K562 (cell line): ENCODE measurements around the gene SLC44A1. TPM values are rescaled to one million over a fixed set of nuclear protein-coding genes. Genes with fewer than 3 reads are reported as not detected.
A peak's percentile ranks its signal among the peaks of the same experiment; 100 is the strongest.

ENCODE experiments used
- ATAC-seq: fragments of 200-7000 bp; cut with Tn5 transposase; 3 replicates; pipeline ENCODE4 v1.9.1; 2020; ENCODE audit warnings: moderate library complexity
- BruUV-seq: library from RNA; stranded (reverse); fragments of 400-500 nt; replicated peaks from 2 replicates; lab custom pipeline; 2021; lab: Mats Ljungman, UMichigan
- CTCF ChIA-PET: fragments of 300-600 bp; formaldehyde crosslinking; extraction: SDS; loops from one replicate; lab custom pipeline; 2021; ENCODE audit warnings: low intra/inter-chr PET ratio; lab: Yijun Ruan, JAX
- POLR2A ChIA-PET: fragments of 300-600, 350-650 bp; sonication (Branson Sonifier 250); formaldehyde crosslinking; extraction: SDS; loops from one replicate; lab custom pipeline; 2021; ENCODE audit warnings: antibody characterized with exemption, inconsistent platforms; lab: Yijun Ruan, JAX
- DNase-seq, 4 experiments: peaks; one replicate each; pipeline versions ENCODE4 v3.0.0 to v3.0.0-alpha.2; 2011 to 2018; ENCODE audit warnings: low spot score in 3 of 4, mixed read lengths in 3 of 4; ENCODE audit errors: extremely low read depth in 1 of 4
- FAIRE-seq: peaks from 2 replicates; lab custom pipeline; 2011; peaks lifted over from hg19 to GRCh38; lab: Jason Lieb, UNC
- H2AFZ ChIP-seq: 2 replicates; pipeline ENCODE4 v1.6.0; 2011; ENCODE audit warnings: low read depth, low read length, control low read depth, inconsistent platforms
- H3K27ac ChIP-seq: fragments of 200-600 bp; 3 replicates; pipeline ENCODE4 v1.8.0; 2011; ENCODE audit warnings: low read depth, mild to moderate bottlenecking, control low read depth, inconsistent platforms, low read length, moderate library complexity, mixed read lengths; ENCODE audit errors: extremely low read depth
- H3K27me3 ChIP-seq, 2 experiments: fragments of 300-600 bp in 1 of 2; 2 replicates in 1 of 2; 3 replicates in 1 of 2; pipeline versions ENCODE4 v1.6.0 to v1.8.0; 2011; ENCODE audit warnings: inconsistent platforms in 2 of 2, low read length in 2 of 2, mild to moderate bottlenecking in 1 of 2, mixed read lengths in 1 of 2, moderate library complexity in 1 of 2; ENCODE audit not compliant: control insufficient read depth in 2 of 2, insufficient read depth in 2 of 2
- H3K36me3 ChIP-seq: fragments of 300-600 bp; 3 replicates; pipeline ENCODE4 v1.8.0; 2011; ENCODE audit warnings: mild to moderate bottlenecking, low read length, inconsistent platforms; ENCODE audit not compliant: control insufficient read depth, insufficient read depth
- H3K4me1 ChIP-seq, 2 experiments: fragments of 200-600 bp in 1 of 2; replicated peaks in 1 of 2; 2 replicates in 1 of 2; 3 replicates in 1 of 2; pipeline versions ENCODE4 v1.5.1 to v1.8.0; 2011; ENCODE audit warnings: inconsistent platforms in 2 of 2, low read length in 2 of 2, mild to moderate bottlenecking in 1 of 2, mixed read lengths in 1 of 2, moderate library complexity in 1 of 2; ENCODE audit not compliant: control insufficient read depth in 2 of 2, insufficient read depth in 2 of 2
- H3K4me2 ChIP-seq: 2 replicates; pipeline ENCODE4 v1.6.1; 2011; ENCODE audit warnings: low read length, control low read depth, inconsistent platforms, mixed read lengths; ENCODE audit not compliant: insufficient read depth
- H3K4me3 ChIP-seq: fragments of 200-600 bp; sonication (generic), shearing (Covaris generic); 2 replicates; pipeline ENCODE4 v1.5.1; 2016; ENCODE audit warnings: control low read depth, inconsistent platforms
- H3K79me2 ChIP-seq: fragments of 200-600 bp; 3 replicates; pipeline ENCODE4 v1.8.0; 2011; ENCODE audit warnings: low read length, inconsistent platforms; ENCODE audit not compliant: control insufficient read depth, insufficient read depth
- H3K9ac ChIP-seq, 2 experiments: 2 replicates each; pipeline versions ENCODE4 v1.6.0 to v1.6.1; 2011; ENCODE audit warnings: low read depth in 2 of 2, low read length in 2 of 2, control low read depth in 1 of 2, inconsistent platforms in 1 of 2, mild to moderate bottlenecking in 1 of 2, mixed read lengths in 1 of 2; ENCODE audit not compliant: insufficient read depth in 1 of 2
- H3K9me1 ChIP-seq: one replicate; pipeline ENCODE4 v1.6.0; 2011; ENCODE audit warnings: inconsistent platforms, mild to moderate bottlenecking, low read length, moderate library complexity; ENCODE audit not compliant: control insufficient read depth, insufficient read depth
- H3K9me3 ChIP-seq: replicated peaks from 2 replicates; pipeline ENCODE4 v1.5.1; 2011; ENCODE audit warnings: low read depth, low read length, inconsistent platforms; ENCODE audit not compliant: control insufficient read depth, insufficient read depth
- H4K20me1 ChIP-seq: replicated peaks from 2 replicates; pipeline ENCODE4 v1.6.1; 2011; ENCODE audit warnings: low read length, inconsistent platforms, mixed read lengths; ENCODE audit not compliant: control insufficient read depth, insufficient read depth
- CEBPG ChIP-seq, 3 experiments: fragments of 200-800 bp in 1 of 3; sonication (Bioruptor generic) in 1 of 3; sonication (generic) in 1 of 3; formaldehyde crosslinking in 1 of 3; IDR thresholded peaks in 2 of 3; conservative IDR thresholded peaks in 1 of 3; 2 replicates each; pipeline versions ENCODE4 v1.6.1 to v1.8.0; 2016 to 2022; ENCODE audit warnings: missing compliant biosample characterization in 2 of 3, missing genetic modification characterization in 2 of 3, mild to moderate bottlenecking in 1 of 3, missing genetic modification reagents in 1 of 3
- MEF2D ChIP-seq: conservative IDR thresholded peaks from 2 replicates; pipeline ENCODE4 v1.6.1; 2016; ENCODE audit warnings: low read depth, missing genetic modification characterization, missing compliant biosample characterization
- NBN ChIP-seq: fragments of 450-650 bp; IDR thresholded peaks from 2 replicates; pipeline ENCODE4 v1.6.1; 2016; ENCODE audit warnings: low read depth, mild to moderate bottlenecking
- NFATC3 ChIP-seq: fragments of 450-650 bp; IDR thresholded peaks from 2 replicates; pipeline ENCODE4 v1.6.1; 2017; ENCODE audit warnings: mild to moderate bottlenecking
- POLR3A ChIP-seq: IDR thresholded peaks from 2 replicates; pipeline ENCODE4 v1.6.1; 2011; ENCODE audit warnings: borderline replicate concordance, mild to moderate bottlenecking, moderate library complexity; ENCODE audit not compliant: insufficient read length, insufficient read depth; ENCODE audit errors: extremely low read depth
- RBM25 ChIP-seq: fragments of 200-400 bp; formaldehyde crosslinking; IDR thresholded peaks from 2 replicates; pipeline ENCODE4 v1.6.1; 2018; ENCODE audit warnings: low read length, low read depth, moderate library complexity; ENCODE audit not compliant: severe bottlenecking
- RFX5 ChIP-seq: IDR thresholded peaks from 2 replicates; pipeline ENCODE4 v1.6.1; 2011; ENCODE audit warnings: low read depth, mild to moderate bottlenecking, improper control_type of control experiment, low read length
- SIN3A ChIP-seq, 2 experiments: fragments of 150-350 bp in 1 of 2; IDR thresholded peaks; 2 replicates each; pipeline ENCODE4 v1.6.1; 2011 to 2016; ENCODE audit warnings: borderline replicate concordance in 2 of 2, low read depth in 2 of 2, low read length in 2 of 2, mild to moderate bottlenecking in 2 of 2, moderate library complexity in 2 of 2; ENCODE audit not compliant: control insufficient read depth in 1 of 2
- SMARCE1 ChIP-seq: fragments of 450-650 bp; IDR thresholded peaks from 2 replicates; pipeline ENCODE4 v1.7.1; 2016; ENCODE audit warnings: mild to moderate bottlenecking
- ZNF318 ChIP-seq, 2 experiments: fragments of 450-650 bp; IDR thresholded peaks; 2 replicates each; pipeline ENCODE4 v1.6.1; 2016; ENCODE audit warnings: mild to moderate bottlenecking in 2 of 2, borderline replicate concordance in 1 of 2, low read depth in 1 of 2, moderate library complexity in 1 of 2
- WGBS: fragments of 100-300 bp; shearing (Covaris generic); methylation state at CpG from one replicate; pipeline ENCODE4 v1.1.6; 2016; ENCODE audit warnings: low coverage, mixed read lengths; ENCODE audit not compliant: insufficient coverage; ENCODE audit errors: missing lambda C conversion rate; 5-methylcytosine and 5-hydroxymethylcytosine counted together
- in situ Hi-C: fragments of 300-500 bp; cut with MboI; formaldehyde crosslinking; loops from 4 replicates; pipeline ENCODE4 v1.15.0; 2018; ENCODE audit warnings: inconsistent platforms, mixed read lengths
- intact Hi-C: fragments of 100-400 bp; cut with micrococcal nuclease; formaldehyde crosslinking; loops from 2 replicates; pipeline ENCODE4 v1.14.2; 2022
- polyA plus RNA-seq, 8 experiments: library from polyadenylated mRNA; depleted of rRNA in 4 of 8; stranded (reverse) in 5 of 8; unstranded in 3 of 8; fragments of >200 nt; fragmentation: Nextera tagmentation in 2 of 8; fragmentation: Illumina TruSeq in 1 of 8; extraction: Ambion mirVana in 2 of 8; extraction: Trizol in 1 of 8; gene quantifications; 2 replicates each; pipeline versions ENCODE4 v1.2.1 to v1.2.3, GENCODE V29; 2011 to 2014; ENCODE audit warnings: inconsistent platforms in 1 of 8, missing spikeins in 1 of 8
- total RNA-seq, 7 experiments: library from RNA; depleted of rRNA in 6 of 7; stranded (reverse); fragments of >200 nt in 6 of 7; fragmentation: Illumina TruSeq in 2 of 7; extraction: Trizol in 2 of 7; gene quantifications; 2 replicates each; pipeline versions ENCODE4 v1.2.1 to v1.2.3, GENCODE V29; 2011 to 2021; ENCODE audit warnings: low replicate concordance in 1 of 7

The SLC44A1 gene
- total and polyA plus RNA-seq, 9 of the 15 experiments (the other 6 are each of a cell fraction or from before 2014, with no cell fraction given), result 0.11 to 0.59 (median 0.30) TPM

GRCh38 chr9:105373723-105374122 lies 129.3 kb downstream of the SLC44A1 start (continued):
- no peak for TF ChIP-seq RFX5
- no peak for TF ChIP-seq CEBPG (CRISPR knock-in tag; IDR thresholded peaks at IDR 0.05)
- TF ChIP-seq CEBPG (tag; conservative IDR thresholded peaks at IDR 0.05 in 1 of 2, IDR thresholded peaks at IDR 0.05 in 1 of 2), result no peak
- TF ChIP-seq NFATC3, result no peak
- no peak for TF ChIP-seq NBN

GRCh38 chr9:105375323-105375722 lies 130.9 kb downstream of the SLC44A1 start:
- BruUV-seq, result no TSS peak
- DNase-seq (no peak), FAIRE-seq (no peak), ATAC-seq (no peak)
- H2AFZ ChIP-seq, result no peak overlapping the region
- ChIA-PET POLR2A (no interaction called here), CTCF (no interaction called here)
- in situ Hi-C loops, result no loop called here
- H3K9me1 ChIP-seq, result no peaks in the 10 kb centered on the region
- no peaks in the 10 kb centered on the region for H3K79me2 ChIP-seq
- H3K4me2 ChIP-seq, result no peak overlapping the region
- H3K4me1 ChIP-seq, result no peaks in the 10 kb centered on the region
- H3K9ac ChIP-seq, result no peak overlapping the region
- no peak overlapping the region for H3K4me3 ChIP-seq
- H3K27ac ChIP-seq, result no peak overlapping the region
- intact Hi-C loops, result no loop called here
- no peaks in the 10 kb centered on the region for H3K9me3 ChIP-seq
- 2% methylated on average over 4 of the region's 4 CpGs for WGBS
- no peaks in the 10 kb centered on the region for H4K20me1 ChIP-seq
- H3K27me3 ChIP-seq, result peaks cover 0 to 5% of the 10 kb centered on the region in 2 experiments; a peak in 3 of 5 replicates
- H3K36me3 ChIP-seq, result no peaks in the 10 kb centered on the region
- no peak for TF ChIP-seq POLR3A
- no peak for TF ChIP-seq MEF2D (tag)
- TF ChIP-seq SIN3A (IDR thresholded peaks at IDR 0.05; ENCODE audit: borderline replicate concordance in 2 of 2, control insufficient read depth in 1 of 2, low read depth in 2 of 2, low read length in 2 of 2), result no peak
- peak; percentile 52 for TF ChIP-seq RBM25
- TF ChIP-seq SMARCE1, result no peak
- no peak for TF ChIP-seq ZNF318 (IDR thresholded peaks at IDR 0.05; ENCODE audit: borderline replicate concordance in 1 of 2, low read depth in 1 of 2)
